SKM-1 (cell line): ENCODE measurements around the gene PABPN1L.

Experiments
- DNase-seq: peaks from one replicate; lab custom pipeline; 2025; ENCODE audit not compliant: unreplicated experiment; lab: John Stamatoyannopoulos, UW

The PABPN1L gene

GRCh38 chr16:88870608-88871348 lies 4.3 kb upstream of the PABPN1L start:
- no peak for DNase-seq

- DNase-seq = no peak
These were observed 3.2 kb upstream of the PABPN1L start for GRCh38 chr16:88869673-88869980.

- no peak for DNase-seq
These were observed 2.7 kb upstream of the PABPN1L start for GRCh38 chr16:88868974-88869672.

GRCh38 chr16:88867581-88868246 lies 1.3 kb upstream of the PABPN1L start:
- DNase-seq = no peak

GRCh38 chr16:88865742-88866141 lies 718 bp downstream of the PABPN1L start:
- DNase-seq = no peak

GRCh38 chr16:88865310-88865709 lies 1.1 kb downstream of the PABPN1L start:
- no peak for DNase-seq

- no peak for DNase-seq
These were observed 1.9 kb downstream of the PABPN1L start for GRCh38 chr16:88864521-88864920.

- DNase-seq = no peak
These were observed 2.4 kb downstream of the PABPN1L start for GRCh38 chr16:88864099-88864498.

- no peak for DNase-seq
These were observed 3.0 kb downstream of the PABPN1L start for GRCh38 chr16:88863426-88863825.

- no peak for DNase-seq
These were observed 3.5 kb downstream of the PABPN1L start for GRCh38 chr16:88862968-88863367.

- no peak for DNase-seq
These were observed 5.1 kb downstream of the PABPN1L start for GRCh38 chr16:88861359-88861758.

GRCh38 chr16:88859381-88860091 lies 6.9 kb downstream of the PABPN1L start:
- no peak for DNase-seq

GRCh38 chr16:88857728-88858339 lies 8.6 kb downstream of the PABPN1L start:
- DNase-seq = peak; percentile 78

- DNase-seq = peak; percentile 96
These were observed 9.4 kb downstream of the PABPN1L start, which contains the start of the genes GALNS and TRAPPC2L for GRCh38 chr16:88856828-88857727. TSS of gene GALNS (minus strand) at chr16:88856947. CDS start at chr16:88856877, 70 bp downstream. TSS of gene TRAPPC2L (plus strand) at chr16:88857127. CDS start at chr16:88857151, 24 bp downstream.

GRCh38 chr16:88856122-88856827 lies 10.2 kb downstream of the PABPN1L start:
- DNase-seq = no peak

GRCh38 chr16:88855736-88856121 lies 10.7 kb downstream of the PABPN1L start:
- DNase-seq = no peak

GRCh38 chr16:88855176-88855575 lies 11.3 kb downstream of the PABPN1L start:
- no peak for DNase-seq

- DNase-seq = no peak
These were observed 12.0 kb downstream of the PABPN1L start for GRCh38 chr16:88854306-88855111.
